Measurements from ENCODE around the gene DNLZ.

DNLZ gene

GRCh38 chr9:136379401-136379800 is 15.9 kb upstream of the DNLZ start:
- TF ChIP-seq ZNF274 (IDR thresholded peaks at IDR 0.05; ENCODE audit: low read depth, low read length), result no peak
- TF ChIP-seq SUZ12 (IDR thresholded peaks at IDR 0.05; ENCODE audit: extremely low read depth, insufficient read depth, insufficient read length), result no peak
- TF ChIP-seq YY1 (IDR thresholded peaks at IDR 0.05; ENCODE audit: insufficient read depth, insufficient read length), result no peak
- Histone ChIP-seq H3K4me1 (ENCODE audit: insufficient read depth, insufficient read length) (peaks cover 8% of the 10 kb centered on the region), H3K36me3 (ENCODE audit: insufficient read depth, insufficient read length, low read length) (peaks cover 99% of the 10 kb centered on the region), H3K9ac (ENCODE audit: insufficient read length, low read depth) (no peak overlapping the region), H3K9me3 (ENCODE audit: insufficient read depth, low read length) (no peaks in the 10 kb centered on the region), H3K4me3 (ENCODE audit: insufficient read length, low read depth) (no peak overlapping the region), H3K27me3 (ENCODE audit: insufficient read depth, insufficient read length) (no peaks in the 10 kb centered on the region)
- DNase-seq (ENCODE audit: low read depth, low spot score), result no peak

DNA sequence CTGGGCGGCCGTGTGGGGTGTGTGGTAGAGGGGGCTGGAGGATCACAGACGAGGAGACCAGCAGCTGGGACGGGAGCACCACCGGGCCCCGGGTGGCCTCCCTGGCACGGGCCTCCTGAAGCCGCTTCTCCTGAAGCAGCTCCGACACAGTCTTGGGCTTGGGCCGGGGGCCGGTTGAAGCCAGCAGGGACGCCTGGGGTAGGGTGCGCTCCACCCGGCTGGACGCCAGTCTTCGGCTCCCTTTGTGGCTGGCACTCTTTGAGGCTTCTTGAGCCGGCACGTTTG is 15.4 kb upstream of the DNLZ start:
- no peak overlapping the region for H3K9ac ChIP-seq (ENCODE audit: insufficient read length, low read depth)
- H3K9me3 ChIP-seq (ENCODE audit: insufficient read depth, low read length), result no peaks in the 10 kb centered on the region
- H3K27me3 ChIP-seq (ENCODE audit: insufficient read depth, insufficient read length), result no peaks in the 10 kb centered on the region
- TF ChIP-seq YY1 (IDR thresholded peaks at IDR 0.05; ENCODE audit: insufficient read depth, insufficient read length) (no peak), ZNF274 (IDR thresholded peaks at IDR 0.05; ENCODE audit: low read depth, low read length) (no peak), SUZ12 (IDR thresholded peaks at IDR 0.05; ENCODE audit: extremely low read depth, insufficient read depth, insufficient read length) (no peak)
- peaks cover 99% of the 10 kb centered on the region for H3K36me3 ChIP-seq (ENCODE audit: insufficient read depth, insufficient read length, low read length)
- DNase-seq (ENCODE audit: low read depth, low spot score), result no peak
- peaks cover 11% of the 10 kb centered on the region for H3K4me1 ChIP-seq (ENCODE audit: insufficient read depth, insufficient read length)
- H3K4me3 ChIP-seq (ENCODE audit: insufficient read length, low read depth), result no peak overlapping the region

- peaks cover 99% of the 10 kb centered on the region for H3K36me3 ChIP-seq (ENCODE audit: insufficient read depth, insufficient read length, low read length)
- no peak for DNase-seq (ENCODE audit: low read depth, low spot score)
- no peaks in the 10 kb centered on the region for H3K9me3 ChIP-seq (ENCODE audit: insufficient read depth, low read length)
- no peak overlapping the region for H3K4me3 ChIP-seq (ENCODE audit: insufficient read length, low read depth)
- no peak overlapping the region for H3K9ac ChIP-seq (ENCODE audit: insufficient read length, low read depth)
- H3K4me1 ChIP-seq (ENCODE audit: insufficient read depth, insufficient read length), result peaks cover 14% of the 10 kb centered on the region
- no peak for TF ChIP-seq YY1 (IDR thresholded peaks at IDR 0.05; ENCODE audit: insufficient read depth, insufficient read length)
- H3K27me3 ChIP-seq (ENCODE audit: insufficient read depth, insufficient read length), result no peaks in the 10 kb centered on the region
These were observed 14.8 kb upstream of the DNLZ start for GRCh38 chr9:136378170-136379002.

DNA sequence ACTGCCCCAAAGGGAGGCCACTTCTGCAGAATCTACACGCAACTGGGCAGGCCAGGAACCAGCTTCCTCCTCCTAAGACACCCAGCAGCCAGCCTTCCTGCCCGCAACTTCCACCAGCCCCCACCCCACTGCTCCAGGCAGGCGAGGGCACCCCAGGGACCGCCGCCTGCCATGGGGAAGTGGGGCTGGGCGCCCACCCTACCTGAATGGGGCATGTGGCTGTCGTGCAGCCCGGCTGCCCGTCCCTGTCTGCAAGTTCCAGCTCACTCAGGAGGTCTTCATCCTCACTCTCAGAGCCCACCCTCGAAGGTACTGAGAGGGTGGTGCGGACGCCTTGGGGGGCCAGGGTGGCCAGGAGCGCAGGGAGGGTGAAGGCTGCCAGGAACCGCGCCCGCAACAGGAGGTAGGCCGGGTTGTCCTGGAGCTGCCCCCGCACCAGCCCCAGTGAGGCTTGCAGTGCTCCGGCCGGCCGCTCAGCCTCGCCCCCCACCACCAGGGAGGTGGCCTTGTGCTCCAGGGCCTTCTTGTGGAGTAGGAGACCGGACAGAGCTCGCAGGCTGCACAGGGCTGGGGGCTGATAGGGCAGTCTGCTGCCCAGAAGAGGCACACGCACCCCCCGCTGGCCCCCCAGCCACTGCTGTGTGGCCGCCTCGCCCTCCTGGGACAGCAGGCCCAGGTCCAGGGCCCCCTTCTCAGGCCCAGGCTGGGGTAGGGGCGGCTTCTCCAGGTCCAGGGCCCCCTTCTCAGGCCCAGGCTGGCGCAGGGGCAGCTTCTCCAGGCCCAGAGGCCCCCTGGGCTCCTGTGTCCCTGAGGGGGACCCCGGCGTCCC is 14.0 kb upstream of the DNLZ start:
- TF ChIP-seq ZNF274 (IDR thresholded peaks at IDR 0.05; ENCODE audit: low read depth, low read length) (no peak), YY1 (IDR thresholded peaks at IDR 0.05; ENCODE audit: insufficient read depth, insufficient read length) (no peak)
- H3K36me3 ChIP-seq (ENCODE audit: insufficient read depth, insufficient read length, low read length), result peaks cover 96% of the 10 kb centered on the region
- H3K9ac ChIP-seq (ENCODE audit: insufficient read length, low read depth), result no peak overlapping the region
- no peak for DNase-seq (ENCODE audit: low read depth, low spot score)
- H3K4me1 ChIP-seq (ENCODE audit: insufficient read depth, insufficient read length), result peaks cover 22% of the 10 kb centered on the region
- no peaks in the 10 kb centered on the region for H3K9me3 ChIP-seq (ENCODE audit: insufficient read depth, low read length)
- H3K27me3 ChIP-seq (ENCODE audit: insufficient read depth, insufficient read length), result no peaks in the 10 kb centered on the region
- no peak overlapping the region for H3K4me3 ChIP-seq (ENCODE audit: insufficient read length, low read depth)

DNA sequence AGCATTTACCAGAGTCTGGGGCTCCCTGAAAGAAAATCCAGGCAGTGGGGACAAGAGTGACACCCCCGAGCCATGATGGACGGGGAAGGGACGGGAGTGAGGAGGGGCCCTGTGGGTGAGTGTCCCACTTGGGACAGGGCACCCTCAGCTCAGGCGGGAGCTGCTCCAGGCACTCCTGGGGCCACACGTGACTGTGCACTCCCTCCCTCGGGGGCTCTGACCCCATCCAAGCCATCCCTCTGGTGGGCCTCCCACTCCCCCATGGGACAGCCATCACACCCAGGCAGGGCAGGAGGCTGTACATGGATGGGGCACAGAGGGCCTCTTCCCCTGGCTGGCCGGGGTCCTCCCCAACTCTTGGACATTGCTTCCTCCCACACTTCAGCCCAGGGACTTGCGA is 12.9 kb upstream of the DNLZ start:
- Histone ChIP-seq H3K9ac (ENCODE audit: insufficient read length, low read depth) (no peak overlapping the region), H3K4me3 (ENCODE audit: insufficient read length, low read depth) (no peak overlapping the region), H3K4me1 (ENCODE audit: insufficient read depth, insufficient read length) (peaks cover 26% of the 10 kb centered on the region), H3K36me3 (ENCODE audit: insufficient read depth, insufficient read length, low read length) (peaks cover 96% of the 10 kb centered on the region), H3K27me3 (ENCODE audit: insufficient read depth, insufficient read length) (no peaks in the 10 kb centered on the region), H3K9me3 (ENCODE audit: insufficient read depth, low read length) (no peaks in the 10 kb centered on the region)
- no peak for DNase-seq (ENCODE audit: low read depth, low spot score)
- TF ChIP-seq YY1 (IDR thresholded peaks at IDR 0.05; ENCODE audit: insufficient read depth, insufficient read length) (no peak), SUZ12 (IDR thresholded peaks at IDR 0.05; ENCODE audit: extremely low read depth, insufficient read depth, insufficient read length) (no peak), ZNF274 (IDR thresholded peaks at IDR 0.05; ENCODE audit: low read depth, low read length) (no peak)

DNA sequence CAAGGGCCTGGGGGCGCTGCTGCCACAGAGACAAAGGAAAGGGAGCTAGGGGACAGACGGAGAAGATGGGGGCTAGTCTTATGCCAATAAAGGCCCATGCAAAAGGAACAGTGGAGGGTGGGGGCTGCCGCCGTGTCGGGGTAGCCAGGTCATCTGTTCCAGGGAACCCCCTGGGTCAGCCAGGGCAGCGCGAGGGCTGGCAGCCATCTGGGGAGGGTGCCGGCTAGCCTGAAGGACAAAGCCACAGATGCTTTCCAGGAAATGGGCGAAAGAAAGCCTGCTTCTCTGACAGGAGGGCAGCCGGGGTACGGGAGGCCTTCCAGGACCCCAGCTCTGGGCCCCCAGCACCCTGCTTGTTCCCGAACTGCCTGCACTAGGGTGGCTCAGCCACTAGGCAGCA is 11.6 kb upstream of the DNLZ start:
- Histone ChIP-seq H3K9ac (ENCODE audit: insufficient read length, low read depth) (no peak overlapping the region), H3K4me1 (ENCODE audit: insufficient read depth, insufficient read length) (peaks cover 26% of the 10 kb centered on the region), H3K27me3 (ENCODE audit: insufficient read depth, insufficient read length) (no peaks in the 10 kb centered on the region), H3K9me3 (ENCODE audit: insufficient read depth, low read length) (no peaks in the 10 kb centered on the region), H3K36me3 (ENCODE audit: insufficient read depth, insufficient read length, low read length) (peaks cover 95% of the 10 kb centered on the region), H3K4me3 (ENCODE audit: insufficient read length, low read depth) (no peak overlapping the region)
- no peak for TF ChIP-seq SUZ12 (IDR thresholded peaks at IDR 0.05; ENCODE audit: extremely low read depth, insufficient read depth, insufficient read length)
- TF ChIP-seq ZNF274 (IDR thresholded peaks at IDR 0.05; ENCODE audit: low read depth, low read length), result no peak
- TF ChIP-seq YY1 (IDR thresholded peaks at IDR 0.05; ENCODE audit: insufficient read depth, insufficient read length), result no peak
- DNase-seq (ENCODE audit: low read depth, low spot score), result no peak

GRCh38 chr9:136374183-136374575 is 10.6 kb upstream of the DNLZ start:
- no peak overlapping the region for H3K4me3 ChIP-seq (ENCODE audit: insufficient read length, low read depth)
- peaks cover 26% of the 10 kb centered on the region for H3K4me1 ChIP-seq (ENCODE audit: insufficient read depth, insufficient read length)
- DNase-seq (ENCODE audit: low read depth, low spot score), result no peak
- TF ChIP-seq SUZ12 (IDR thresholded peaks at IDR 0.05; ENCODE audit: extremely low read depth, insufficient read depth, insufficient read length), result no peak
- no peak for TF ChIP-seq ZNF274 (IDR thresholded peaks at IDR 0.05; ENCODE audit: low read depth, low read length)
- no peak for TF ChIP-seq YY1 (IDR thresholded peaks at IDR 0.05; ENCODE audit: insufficient read depth, insufficient read length)
- H3K27me3 ChIP-seq (ENCODE audit: insufficient read depth, insufficient read length), result no peaks in the 10 kb centered on the region
- H3K9ac ChIP-seq (ENCODE audit: insufficient read length, low read depth), result peak overlapping the region; percentile 32
- no peaks in the 10 kb centered on the region for H3K9me3 ChIP-seq (ENCODE audit: insufficient read depth, low read length)
- H3K36me3 ChIP-seq (ENCODE audit: insufficient read depth, insufficient read length, low read length), result peaks cover 96% of the 10 kb centered on the region
